Stimulated activated CD8-positive, alpha-beta memory T cell treated with anti-CD3 and anti-CD28 coated beads, Interleukin-4, amount 100 ng/mL, for 4 hours (primary cell): ENCODE measurements around the gene MYO9A.

ENCODE experiments used
- DNase-seq, 2 donors: peaks; one replicate each; pipeline ENCODE4 v3.0.0-alpha.2; 2020; ENCODE audit warnings: low read depth in 2 of 2, low spot score in 1 of 2

MYO9A gene

DNA sequence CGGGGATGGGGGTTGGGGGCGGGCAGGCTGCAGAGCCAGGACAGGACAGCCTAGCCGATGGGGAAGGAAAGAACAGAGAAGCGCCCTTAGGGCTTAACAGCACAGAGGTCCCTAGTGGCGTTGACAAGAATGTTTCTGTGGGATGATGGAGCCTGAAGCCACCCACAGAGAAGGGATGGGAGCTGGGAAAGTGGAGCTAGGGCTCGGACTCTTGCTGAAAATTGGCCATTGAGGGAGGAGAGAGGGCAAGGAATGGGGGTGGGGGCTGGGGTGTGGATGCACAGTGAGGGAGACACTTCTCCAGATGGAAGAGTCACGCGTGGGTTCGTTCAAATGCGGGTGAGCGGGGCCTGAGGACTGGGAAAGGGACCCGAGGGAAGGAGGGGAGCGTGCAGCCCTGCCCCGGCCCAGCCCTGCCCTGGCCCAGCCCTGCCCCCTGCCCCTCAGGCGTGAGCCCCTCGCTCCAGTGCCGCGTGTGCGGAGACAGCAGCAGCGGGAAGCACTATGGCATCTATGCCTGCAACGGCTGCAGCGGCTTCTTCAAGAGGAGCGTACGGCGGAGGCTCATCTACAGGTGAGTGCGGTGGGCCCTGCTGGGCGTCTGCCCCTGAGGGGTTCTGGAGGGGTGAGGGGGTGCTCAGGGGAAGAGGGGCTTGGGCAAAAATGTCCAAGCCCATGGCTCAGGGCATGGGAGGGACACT is 306.8 kb downstream of the MYO9A start:
- DNase-seq = no peak

DNA sequence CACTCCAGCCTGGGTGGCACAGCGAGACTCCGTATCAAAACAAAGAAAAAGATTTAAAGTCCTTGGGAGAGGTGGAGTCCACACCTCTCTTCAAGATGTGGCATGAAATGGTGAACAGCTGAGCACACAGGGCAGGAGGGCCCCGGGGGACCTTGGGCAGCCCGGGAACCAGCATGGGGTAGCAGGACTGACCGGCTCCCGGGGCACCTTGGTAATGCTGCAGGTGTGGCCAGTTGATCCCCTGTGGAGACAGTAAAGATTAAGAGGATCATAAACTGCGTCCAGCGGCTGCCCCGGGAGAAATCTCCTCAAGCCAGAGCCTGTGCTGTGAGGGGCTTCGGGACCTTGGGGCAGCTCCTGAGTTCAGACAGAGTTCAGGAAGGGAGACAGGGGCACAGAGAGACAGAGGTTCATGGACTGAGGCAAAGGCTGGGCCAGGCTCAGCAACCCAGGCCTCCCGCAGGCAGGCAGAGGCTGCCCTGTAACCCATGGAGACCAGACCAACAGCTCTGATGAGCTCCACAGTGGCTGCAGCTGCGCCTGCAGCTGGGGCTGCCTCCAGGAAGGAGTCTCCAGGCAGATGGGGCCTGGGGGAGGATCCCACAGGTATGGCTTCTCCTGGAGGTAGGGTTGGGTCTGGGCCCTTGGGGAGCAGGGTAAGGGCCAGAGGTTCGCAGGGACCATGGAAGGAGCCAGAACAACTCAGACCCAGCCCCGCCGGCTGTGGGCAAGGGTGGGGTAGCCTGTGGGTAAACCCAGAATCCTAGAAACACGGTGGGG is 307.5 kb downstream of the MYO9A start, which contains the start of gene NR2E3:
Gene NR2E3 (plus strand): TSS at position 299 of the 780 bp plus-strand sequence. CDS start 190 bp downstream, at position 489.
- no peak for DNase-seq

DNA sequence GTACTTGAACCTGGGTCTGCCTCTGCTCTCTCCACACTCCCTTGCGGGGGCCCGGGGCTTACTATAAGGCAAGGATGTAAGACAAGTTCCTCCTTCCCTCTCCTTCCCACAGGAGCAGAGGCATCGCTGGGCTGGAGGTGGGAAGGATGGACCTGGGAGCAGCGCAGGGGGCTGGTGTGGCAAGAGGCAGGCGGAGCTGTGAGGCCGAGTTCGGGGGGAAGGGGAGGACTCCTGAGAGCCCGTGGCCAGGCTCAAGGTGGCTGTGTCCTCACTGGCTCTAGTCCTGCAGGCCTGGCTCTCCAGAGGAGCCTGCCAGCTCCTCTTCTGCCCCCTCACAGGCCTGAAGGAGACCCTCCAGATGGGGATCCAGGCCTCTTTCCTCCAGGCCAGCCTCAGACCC is 308.6 kb downstream of the MYO9A start:
- DNase-seq = no peak

- no peak for DNase-seq
These were observed 309.5 kb downstream of the MYO9A start for GRCh38 chr15:71808311-71809020.

GRCh38 chr15:71807691-71808091 is 310.3 kb downstream of the MYO9A start:
- DNase-seq = no peak

DNA sequence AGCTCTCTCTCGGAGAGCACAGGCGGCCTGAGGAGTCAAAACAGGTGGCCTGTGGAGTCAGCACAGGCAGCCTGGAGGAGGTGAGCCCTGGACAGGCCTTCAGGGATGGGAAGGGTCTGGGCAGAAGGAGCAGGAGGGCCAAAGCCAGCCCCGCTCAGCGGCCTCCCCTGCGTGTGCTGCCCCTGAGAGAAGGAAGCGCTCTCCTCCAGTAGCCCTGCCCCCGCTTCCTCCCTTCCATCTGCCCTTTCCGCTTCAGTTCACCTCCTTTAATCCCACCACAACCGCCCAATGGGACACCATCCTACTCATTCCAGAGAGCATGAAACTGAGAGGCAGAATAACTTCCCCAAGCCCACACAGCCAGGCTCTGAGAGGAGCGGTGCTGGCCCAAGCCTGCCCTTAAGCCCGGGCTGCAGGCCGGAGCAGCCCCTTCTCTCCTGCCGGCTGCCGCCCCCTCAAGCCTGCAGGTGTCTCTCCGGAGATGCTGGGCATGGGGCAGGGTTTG is 310.8 kb downstream of the MYO9A start:
- no peak for DNase-seq

DNA sequence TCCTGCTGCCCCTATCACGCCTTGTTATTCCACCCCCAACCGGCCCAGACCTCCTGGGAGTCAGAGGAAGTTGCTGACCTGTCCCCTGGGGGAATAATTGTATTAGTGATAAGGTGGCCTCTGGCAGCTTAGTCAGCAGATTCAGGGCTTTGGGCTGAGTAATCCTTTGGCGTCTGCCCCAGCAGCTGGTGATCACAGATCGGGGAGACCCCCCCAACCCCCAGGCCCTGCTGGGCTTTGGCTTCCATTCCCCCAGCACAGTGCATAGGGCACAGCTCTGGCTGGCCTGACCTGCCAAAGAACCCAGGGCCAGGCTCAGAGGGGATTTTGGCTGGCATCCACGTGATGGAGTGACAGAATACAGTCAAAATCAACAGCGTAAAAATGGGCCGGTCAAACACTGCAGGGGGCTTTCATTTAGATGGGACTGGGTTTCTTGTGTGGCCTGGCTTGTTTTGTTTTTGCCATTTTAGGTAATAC is 311.5 kb downstream of the MYO9A start:
- DNase-seq = no peak

- DNase-seq = no peak
These were observed 313.1 kb downstream of the MYO9A start for GRCh38 chr15:71804695-71805470.

DNA sequence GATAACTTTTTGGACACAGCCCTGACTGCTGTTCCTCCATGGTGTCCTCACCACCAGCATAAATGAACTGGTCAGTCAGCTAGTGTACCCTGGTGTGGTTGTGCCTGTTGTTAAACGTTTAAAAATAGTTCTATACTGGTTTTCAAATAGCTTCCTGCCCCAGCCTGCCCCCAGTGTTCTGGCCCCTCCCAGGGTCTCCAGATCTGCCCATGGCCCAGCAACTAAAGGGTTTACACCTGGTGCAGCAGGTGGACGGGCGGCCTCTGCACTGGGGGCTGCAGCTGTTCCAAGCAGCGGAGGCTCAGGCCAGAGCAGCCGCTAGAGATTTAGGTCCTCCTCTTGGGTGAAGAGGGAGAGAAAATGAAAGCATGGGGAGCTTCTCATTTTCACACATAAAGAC is 313.7 kb downstream of the MYO9A start:
- no peak for DNase-seq

GRCh38 chr15:71802770-71803169 is 315.2 kb downstream of the MYO9A start:
- no peak for DNase-seq

- no peak for DNase-seq
These were observed 315.9 kb downstream of the MYO9A start for GRCh38 chr15:71801935-71802655.

DNA sequence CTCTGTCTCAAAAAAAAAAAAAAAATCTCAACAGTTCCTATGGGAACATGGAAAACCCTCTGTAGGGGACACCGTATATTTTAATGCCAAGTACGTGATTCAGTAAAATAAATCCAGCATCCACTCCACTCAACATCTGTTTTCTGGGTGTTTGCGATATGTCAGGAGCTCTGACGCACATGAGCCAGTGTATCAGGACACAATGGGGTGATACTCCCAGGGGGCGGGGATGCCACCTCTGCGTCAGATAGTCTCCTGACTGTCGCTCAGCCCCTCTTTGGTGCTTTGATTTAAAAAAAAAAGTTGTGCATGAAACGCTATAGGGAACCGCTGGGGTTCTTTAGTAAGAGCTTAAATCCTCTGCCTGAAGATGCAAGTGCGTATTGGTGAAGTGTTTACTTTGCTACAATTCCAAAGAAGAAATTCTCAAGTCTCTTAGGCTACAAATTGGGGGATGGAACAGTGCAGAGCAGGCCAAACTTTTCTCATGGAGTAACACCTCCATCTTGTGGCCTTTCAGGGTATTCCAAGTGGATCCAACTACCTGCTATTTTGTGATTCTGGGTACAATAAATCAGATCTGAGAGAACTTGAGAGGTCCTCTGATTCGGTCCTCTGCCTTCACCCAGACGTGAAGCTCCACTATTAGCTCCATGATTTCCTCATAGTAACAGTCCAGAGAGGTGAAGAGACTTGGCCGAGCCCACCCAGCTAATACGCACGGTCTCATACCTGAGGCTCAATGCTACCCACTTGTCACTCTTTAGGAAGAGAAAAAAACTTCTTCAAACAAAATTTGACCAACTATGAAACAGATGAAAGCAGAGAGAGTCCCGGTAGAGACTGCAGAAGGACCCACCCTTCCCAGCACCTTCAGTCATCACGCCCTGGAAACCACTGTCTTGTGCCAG is 316.9 kb downstream of the MYO9A start:
- DNase-seq = no peak

DNA sequence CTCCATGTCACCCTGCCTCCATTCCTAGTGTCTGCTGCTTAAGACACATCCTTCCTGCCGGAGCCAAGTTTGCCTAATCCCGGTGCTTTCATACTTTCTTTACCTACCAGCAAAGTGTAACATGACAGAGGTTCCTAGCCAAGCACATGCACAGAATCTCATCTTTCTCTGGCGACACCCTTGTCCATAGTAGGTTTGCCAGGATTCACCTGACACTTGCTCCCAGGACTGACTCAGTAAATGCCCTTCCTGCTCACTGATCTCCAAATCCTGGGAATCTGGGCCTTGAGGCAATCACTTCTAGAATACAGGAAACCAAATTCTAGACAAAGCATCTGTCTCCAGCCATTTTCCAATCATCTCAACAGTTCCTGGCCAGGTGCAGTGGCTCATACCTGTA is 317.8 kb downstream of the MYO9A start:
- DNase-seq = no peak

- no peak for DNase-seq
These were observed 319.3 kb downstream of the MYO9A start for GRCh38 chr15:71798641-71799040.

- DNase-seq = no peak
These were observed 325.4 kb downstream of the MYO9A start for GRCh38 chr15:71792521-71792920.

- DNase-seq = no peak
These were observed 326.0 kb downstream of the MYO9A start for GRCh38 chr15:71791975-71792374.

GRCh38 chr15:71790081-71790480 is 327.9 kb downstream of the MYO9A start:
- no peak for DNase-seq

- no peak for DNase-seq
These were observed 328.3 kb downstream of the MYO9A start for GRCh38 chr15:71789616-71790015.
